Endothelial cell of umbilical vein (primary cell): ENCODE data around the gene UNC50.

ENCODE experiments used
- EZH2 ChIP-seq: IDR thresholded peaks from 2 replicates; pipeline ENCODE4 v1.6.1; 2012; ENCODE audit warnings: borderline replicate concordance, low read depth, mild to moderate bottlenecking, moderate library complexity, low read length, inconsistent platforms; ENCODE audit not compliant: severe bottlenecking
- FOS ChIP-seq: IDR thresholded peaks from 2 replicates; pipeline ENCODE4 v1.6.1; 2011; ENCODE audit warnings: mild to moderate bottlenecking, low read length, moderate library complexity, borderline replicate concordance; ENCODE audit not compliant: insufficient read depth
- GATA2 ChIP-seq: IDR thresholded peaks from 2 replicates; pipeline ENCODE4 v1.7.0; 2011; ENCODE audit warnings: low read depth, mild to moderate bottlenecking, moderate library complexity, mixed read lengths, low read length; ENCODE audit not compliant: insufficient read length, insufficient read depth
- POLR2A ChIP-seq: IDR thresholded peaks from 2 replicates; pipeline ENCODE4 v1.6.1; 2012; ENCODE audit warnings: low read depth, mild to moderate bottlenecking, control low read depth, low read length
- POLR2AphosphoS5 ChIP-seq: IDR thresholded peaks from 2 replicates; pipeline ENCODE4 v1.6.1; 2012; ENCODE audit warnings: low read depth, mild to moderate bottlenecking, control low read depth, low read length, moderate library complexity; ENCODE audit not compliant: insufficient read depth
- TF ChIP-seq, protein P1 (sequence below), 2 donors: IDR thresholded peaks; 1 replicate in 1 of 2; 2 replicates in 1 of 2; pipeline ENCODE4 v1.5.1; 2011; ENCODE audit warnings: low read length in 2 of 2, mild to moderate bottlenecking in 2 of 2, moderate library complexity in 2 of 2, control low read depth in 1 of 2, inconsistent platforms in 1 of 2, low read depth in 1 of 2; ENCODE audit not compliant: insufficient read depth in 1 of 2; ENCODE audit errors: extremely low read depth in 1 of 2
- TF ChIP-seq, protein P2 (sequence below): IDR thresholded peaks from 2 replicates; pipeline ENCODE4 v1.6.1; 2011; ENCODE audit not compliant: insufficient read depth, insufficient read length

GRCh38 chr2:98607741-98608115 lies 661 bp upstream of the UNC50 start:
- TF ChIP-seq, protein P1, sequence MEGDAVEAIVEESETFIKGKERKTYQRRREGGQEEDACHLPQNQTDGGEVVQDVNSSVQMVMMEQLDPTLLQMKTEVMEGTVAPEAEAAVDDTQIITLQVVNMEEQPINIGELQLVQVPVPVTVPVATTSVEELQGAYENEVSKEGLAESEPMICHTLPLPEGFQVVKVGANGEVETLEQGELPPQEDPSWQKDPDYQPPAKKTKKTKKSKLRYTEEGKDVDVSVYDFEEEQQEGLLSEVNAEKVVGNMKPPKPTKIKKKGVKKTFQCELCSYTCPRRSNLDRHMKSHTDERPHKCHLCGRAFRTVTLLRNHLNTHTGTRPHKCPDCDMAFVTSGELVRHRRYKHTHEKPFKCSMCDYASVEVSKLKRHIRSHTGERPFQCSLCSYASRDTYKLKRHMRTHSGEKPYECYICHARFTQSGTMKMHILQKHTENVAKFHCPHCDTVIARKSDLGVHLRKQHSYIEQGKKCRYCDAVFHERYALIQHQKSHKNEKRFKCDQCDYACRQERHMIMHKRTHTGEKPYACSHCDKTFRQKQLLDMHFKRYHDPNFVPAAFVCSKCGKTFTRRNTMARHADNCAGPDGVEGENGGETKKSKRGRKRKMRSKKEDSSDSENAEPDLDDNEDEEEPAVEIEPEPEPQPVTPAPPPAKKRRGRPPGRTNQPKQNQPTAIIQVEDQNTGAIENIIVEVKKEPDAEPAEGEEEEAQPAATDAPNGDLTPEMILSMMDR (IDR thresholded peaks at IDR 0.05; ENCODE audit: extremely low read depth in 1 of 2, insufficient read depth in 1 of 2, low read depth in 1 of 2, low read length in 2 of 2) = no peak
- TF ChIP-seq GATA2 (no peak), POLR2AphosphoS5 (no peak), POLR2A (no peak), FOS (no peak), EZH2 (no peak)
- TF ChIP-seq, protein P2, sequence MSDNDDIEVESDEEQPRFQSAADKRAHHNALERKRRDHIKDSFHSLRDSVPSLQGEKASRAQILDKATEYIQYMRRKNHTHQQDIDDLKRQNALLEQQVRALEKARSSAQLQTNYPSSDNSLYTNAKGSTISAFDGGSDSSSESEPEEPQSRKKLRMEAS = no peak
